Memory B cell (primary cell): ENCODE results near the gene MYBBP1A.

Experiments
- ATAC-seq: fragments of 150-1000 bp; cut with Tn5 transposase; 2 replicates; pipeline ENCODE4 v1.10.0; 2021; ENCODE audit warnings: low read depth, mild to moderate bottlenecking, moderate library complexity
- DNase-seq, 2 donors: peaks; one replicate each; pipeline ENCODE4 v3.0.0; 2022; ENCODE audit warnings: low spot score in 2 of 2
- H3K27ac Mint-ChIP-seq: one replicate; pipeline ENCODE4 v1.8.0; 2022; ENCODE audit warnings: mild to moderate bottlenecking, moderate library complexity, mixed read lengths
- H3K27me3 Mint-ChIP-seq: one replicate; pipeline ENCODE4 v1.8.0; 2022; ENCODE audit warnings: mixed read lengths
- H3K36me3 Mint-ChIP-seq: one replicate; pipeline ENCODE4 v1.8.0; 2022; ENCODE audit warnings: mild to moderate bottlenecking, mixed read lengths
- H3K4me1 Mint-ChIP-seq: one replicate; pipeline ENCODE4 v1.8.0; 2022; ENCODE audit warnings: mixed read lengths
- H3K4me3 Mint-ChIP-seq: one replicate; pipeline ENCODE4 v1.8.0; 2022; ENCODE audit warnings: mild to moderate bottlenecking, moderate library complexity, mixed read lengths
- H3K9me3 Mint-ChIP-seq: one replicate; pipeline ENCODE4 v1.8.0; 2022; ENCODE audit warnings: mixed read lengths

MYBBP1A gene

DNA sequence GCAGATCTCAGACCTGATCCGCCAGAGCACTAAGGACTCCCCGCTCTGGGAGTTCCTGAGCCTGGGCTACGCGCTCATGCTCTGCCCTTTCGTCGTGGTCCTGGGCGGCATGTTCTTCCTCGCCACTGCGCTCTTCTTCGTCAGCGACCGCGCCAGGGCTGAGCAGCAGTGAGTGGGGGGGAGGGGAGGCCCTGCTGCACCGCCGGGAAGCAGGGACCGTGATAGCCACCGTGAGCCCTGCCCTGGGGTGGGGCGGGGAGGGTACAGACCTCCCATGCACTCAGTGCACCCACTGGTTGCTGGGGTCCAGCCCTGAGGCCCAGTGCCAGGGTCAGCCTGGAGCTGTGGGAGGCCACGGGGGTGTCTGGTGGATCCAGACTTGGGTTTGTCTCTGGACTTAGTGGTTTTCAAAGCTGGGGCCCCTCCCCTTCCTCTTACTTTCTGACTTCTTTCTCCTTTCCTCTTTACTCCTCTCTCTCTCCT is 18.9 kb downstream of the MYBBP1A start:
- DNase-seq, result no peak
- peaks cover 6% of the 10 kb centered on the region for H3K36me3 Mint-ChIP-seq
- peaks cover 12% of the 10 kb centered on the region for H3K27me3 Mint-ChIP-seq
- H3K27ac Mint-ChIP-seq, result no peak overlapping the region
- peak overlapping the region; percentile 6 for H3K4me3 Mint-ChIP-seq
- no peak for ATAC-seq
- H3K4me1 Mint-ChIP-seq, result peaks cover 11% of the 10 kb centered on the region
- H3K9me3 Mint-ChIP-seq, result no peaks in the 10 kb centered on the region

DNA sequence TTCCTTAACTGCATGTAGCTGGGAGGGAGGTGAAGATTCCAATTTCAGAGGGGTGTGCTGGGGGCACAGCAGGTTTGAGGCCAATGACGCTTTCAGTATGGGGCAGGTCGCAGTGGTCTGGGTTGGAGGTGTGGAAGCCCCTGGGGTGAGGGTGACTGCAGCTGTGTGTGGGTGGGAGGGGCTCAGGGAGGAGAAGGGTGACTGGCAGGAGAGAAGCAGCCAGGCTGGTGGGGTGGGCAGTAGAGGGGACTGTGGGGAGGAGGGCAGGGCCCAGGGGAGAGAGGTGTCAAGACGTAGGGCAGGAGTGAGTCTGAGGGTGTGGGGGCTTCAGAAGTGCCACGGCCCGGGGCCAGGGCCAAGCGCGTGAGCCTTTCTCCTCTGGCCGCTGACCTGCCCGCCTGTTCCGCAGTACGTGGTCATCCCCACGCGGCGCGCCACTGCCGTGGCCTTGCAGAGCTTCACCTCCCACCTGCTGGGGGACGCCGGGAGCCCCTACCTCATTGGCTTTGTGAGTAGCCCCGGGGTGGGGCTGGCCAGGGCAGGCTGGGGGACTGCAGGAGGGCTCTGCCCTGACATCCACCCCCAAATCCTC is 19.4 kb downstream of the MYBBP1A start:
- ATAC-seq (no peak), DNase-seq (no peak)
- Mint-ChIP-seq H3K4me1 (peaks cover 11% of the 10 kb centered on the region), H3K4me3 (no peak overlapping the region), H3K9me3 (no peaks in the 10 kb centered on the region), H3K27ac (no peak overlapping the region), H3K27me3 (peaks cover 12% of the 10 kb centered on the region), H3K36me3 (peaks cover 3% of the 10 kb centered on the region)

DNA sequence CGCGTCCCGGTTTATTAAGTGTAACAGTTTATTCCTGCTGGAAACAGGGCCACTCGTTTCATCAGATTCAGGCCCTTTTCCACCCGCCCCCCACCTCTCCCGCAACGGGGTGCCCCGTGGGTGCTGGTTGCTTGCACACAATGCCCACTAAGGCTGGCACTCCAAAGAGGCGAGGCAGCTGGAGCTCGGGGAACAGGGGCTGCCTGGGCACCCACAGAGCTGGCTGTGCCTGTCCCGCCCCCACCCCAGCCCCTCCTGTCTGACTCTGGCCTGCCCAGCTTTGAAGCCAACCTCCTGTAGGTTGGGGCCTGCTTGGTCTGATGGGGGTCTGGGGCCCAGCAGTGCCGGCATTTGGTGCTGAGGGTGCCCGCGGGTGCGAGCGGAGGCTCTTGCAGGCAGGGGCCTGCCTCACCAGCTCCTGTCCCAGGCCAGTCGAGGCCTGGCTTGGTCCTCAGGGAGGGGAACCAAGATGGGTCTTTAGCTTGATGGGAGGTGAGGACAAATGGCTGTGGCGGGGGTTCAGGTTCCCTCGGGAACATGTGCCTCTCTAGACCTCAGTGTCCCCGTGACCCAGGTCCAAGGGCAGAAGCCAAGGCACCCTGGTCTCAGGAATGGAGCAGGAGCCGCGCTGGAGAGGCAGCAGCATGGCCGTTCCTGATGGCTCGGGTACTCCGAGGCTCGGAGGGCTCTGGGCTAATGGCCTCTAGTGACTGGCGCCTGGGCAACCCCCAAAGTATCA is 20.1 kb downstream of the MYBBP1A start:
- DNase-seq, result no peak
- Mint-ChIP-seq H3K36me3 (peaks cover 3% of the 10 kb centered on the region), H3K27ac (no peak overlapping the region), H3K27me3 (peaks cover 12% of the 10 kb centered on the region), H3K4me1 (peaks cover 11% of the 10 kb centered on the region), H3K4me3 (no peak overlapping the region), H3K9me3 (no peaks in the 10 kb centered on the region)
- no peak for ATAC-seq

DNA sequence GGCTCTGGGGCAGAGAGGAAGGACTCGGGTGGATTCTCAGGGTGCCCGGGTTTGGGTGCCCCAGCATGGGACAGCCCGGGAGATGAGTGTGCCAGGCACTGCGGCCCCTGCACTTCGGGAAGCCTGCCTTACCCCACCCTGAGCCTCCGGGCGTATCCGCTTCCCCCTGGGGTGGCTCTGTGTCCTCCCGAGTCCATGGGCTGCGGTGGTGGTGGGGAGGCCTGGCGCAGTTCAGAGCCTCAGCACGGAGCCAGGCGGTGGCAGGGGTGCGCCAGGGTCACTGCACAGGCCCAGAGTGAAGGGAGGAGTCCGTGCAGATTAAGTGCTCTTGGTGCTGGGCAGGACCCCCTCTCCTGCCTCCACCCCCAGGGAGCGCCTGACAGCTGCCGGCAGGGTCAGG is 20.7 kb downstream of the MYBBP1A start:
- H3K4me3 Mint-ChIP-seq, result no peak overlapping the region
- peaks cover 14% of the 10 kb centered on the region for H3K27me3 Mint-ChIP-seq
- no peak overlapping the region for H3K27ac Mint-ChIP-seq
- no peaks in the 10 kb centered on the region for H3K36me3 Mint-ChIP-seq
- no peaks in the 10 kb centered on the region for H3K9me3 Mint-ChIP-seq
- H3K4me1 Mint-ChIP-seq, result peaks cover 11% of the 10 kb centered on the region
- DNase-seq, result no peak
- no peak for ATAC-seq

DNA sequence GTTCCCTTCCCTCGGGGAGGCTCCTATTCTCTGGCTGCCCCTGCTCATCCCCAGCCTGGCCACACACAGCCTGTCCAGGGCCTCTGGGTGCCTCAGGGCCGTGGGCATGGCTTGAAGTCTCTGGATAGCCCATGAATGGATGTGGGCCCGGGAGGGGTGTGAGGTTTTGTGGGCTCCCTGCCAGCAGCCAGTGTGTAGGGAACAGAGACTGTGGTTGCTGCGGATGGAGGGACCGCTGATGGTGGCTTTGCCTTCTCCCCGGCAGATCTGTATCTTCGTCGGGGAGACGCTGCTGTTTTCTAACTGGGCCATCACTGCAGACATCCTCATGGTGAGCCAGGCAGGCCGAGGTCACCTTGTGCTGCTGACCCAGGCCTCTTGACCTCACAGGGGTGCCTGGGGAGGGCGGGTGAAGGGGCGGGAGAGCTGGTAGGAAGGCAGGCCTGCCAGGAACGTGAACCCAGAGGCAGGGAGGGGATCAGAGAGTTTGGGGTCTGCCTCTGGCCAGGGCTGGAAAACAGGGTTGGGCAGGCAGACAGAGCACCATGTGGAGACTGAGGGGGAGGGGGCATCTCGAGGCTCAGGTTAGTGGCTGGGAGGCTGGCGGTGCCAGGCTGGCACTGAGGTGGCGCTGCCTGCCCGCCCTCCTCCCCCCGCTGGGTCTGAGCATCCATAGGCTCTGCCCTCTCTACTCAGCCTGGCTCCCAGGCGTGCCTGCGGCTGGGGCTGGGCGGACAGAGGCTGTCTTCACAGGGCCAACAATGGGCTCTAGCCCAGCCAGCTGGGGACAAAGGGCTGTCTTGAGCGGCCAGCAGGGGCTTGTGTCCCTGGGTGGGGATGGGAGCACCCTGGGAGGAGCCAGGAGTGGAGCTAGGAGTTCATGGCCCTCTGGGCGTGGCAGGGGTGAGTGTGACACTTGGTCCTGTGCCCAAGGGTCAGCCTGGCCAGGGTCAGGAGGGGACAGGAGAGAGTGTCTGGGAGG is 21.4 kb downstream of the MYBBP1A start:
- no peak overlapping the region for H3K4me3 Mint-ChIP-seq
- no peaks in the 10 kb centered on the region for H3K9me3 Mint-ChIP-seq
- H3K36me3 Mint-ChIP-seq, result no peaks in the 10 kb centered on the region
- peaks cover 11% of the 10 kb centered on the region for H3K4me1 Mint-ChIP-seq
- H3K27me3 Mint-ChIP-seq, result peaks cover 15% of the 10 kb centered on the region
- no peak for ATAC-seq
- no peak overlapping the region for H3K27ac Mint-ChIP-seq
- no peak for DNase-seq

DNA sequence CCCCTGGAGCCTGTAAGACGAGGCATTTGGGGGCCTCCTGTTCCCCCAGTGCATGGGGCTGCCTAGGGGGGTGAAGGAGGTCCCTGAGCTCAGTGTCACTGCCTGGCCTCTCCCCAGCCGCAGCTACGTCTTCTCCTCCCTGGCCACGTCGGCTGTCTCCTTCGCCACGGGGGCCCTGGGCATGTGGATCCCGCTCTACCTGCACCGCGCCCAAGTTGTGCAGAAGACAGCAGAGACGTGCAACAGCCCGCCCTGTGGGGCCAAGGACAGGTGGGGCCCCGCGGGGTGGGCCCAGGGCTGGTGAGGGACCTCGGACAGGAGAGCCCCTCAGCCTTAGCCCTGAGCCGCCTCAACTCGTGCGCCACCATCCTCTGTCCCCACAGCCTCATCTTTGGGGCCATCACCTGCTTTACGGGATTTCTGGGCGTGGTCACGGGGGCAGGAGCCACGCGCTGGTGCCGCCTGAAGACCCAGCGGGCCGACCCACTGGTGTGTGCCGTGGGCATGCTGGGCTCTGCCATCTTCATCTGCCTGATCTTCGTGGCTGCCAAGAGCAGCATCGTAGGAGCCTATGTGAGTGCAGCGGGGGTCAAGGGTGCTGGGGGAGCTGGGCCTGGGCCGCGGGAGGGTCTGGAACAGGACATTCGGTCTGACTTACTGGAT is 22.2 kb downstream of the MYBBP1A start:
- Mint-ChIP-seq H3K27ac (no peak overlapping the region), H3K4me3 (no peak overlapping the region), H3K4me1 (peaks cover 11% of the 10 kb centered on the region), H3K36me3 (no peaks in the 10 kb centered on the region), H3K9me3 (no peaks in the 10 kb centered on the region), H3K27me3 (peaks cover 15% of the 10 kb centered on the region)
- no peak for ATAC-seq
- DNase-seq, result no peak

DNA sequence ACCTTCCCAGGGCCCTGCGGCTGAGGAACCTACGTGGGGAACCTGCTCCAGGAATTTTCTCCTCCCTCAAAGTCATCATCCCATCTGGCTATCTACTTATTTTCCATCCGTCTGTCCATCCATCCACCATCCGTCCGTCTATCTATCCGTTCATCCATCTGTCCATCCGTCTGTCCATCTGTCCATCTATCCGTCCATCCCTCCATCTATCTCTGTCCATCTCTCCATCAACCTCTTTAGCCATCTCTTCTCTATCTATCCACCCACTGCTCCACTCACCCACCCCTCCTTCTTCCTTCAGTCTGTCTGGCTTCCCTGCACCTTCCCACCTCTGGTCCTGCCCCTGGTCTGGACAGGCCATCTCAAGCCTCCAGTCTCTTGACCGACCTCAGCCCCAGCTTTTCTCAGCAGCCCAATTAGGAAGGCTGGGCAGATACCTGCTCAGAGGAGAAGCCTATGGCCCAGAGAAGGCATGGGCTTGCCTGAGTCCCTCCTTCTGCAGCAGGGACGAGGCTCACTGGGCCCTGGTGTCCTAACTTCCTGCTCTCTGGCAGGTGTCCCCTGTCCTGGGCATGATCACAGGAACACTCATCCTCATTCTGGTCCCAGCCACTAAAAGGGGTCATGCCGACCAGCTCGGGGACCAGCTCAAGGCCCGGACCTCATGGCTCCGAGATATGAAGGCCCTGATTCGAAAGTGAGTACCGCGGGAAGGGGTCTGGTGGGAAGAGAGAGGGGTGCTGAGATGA is 23.0 kb downstream of the MYBBP1A start:
- no peak overlapping the region for H3K4me3 Mint-ChIP-seq
- H3K36me3 Mint-ChIP-seq, result no peaks in the 10 kb centered on the region
- peaks cover 15% of the 10 kb centered on the region for H3K27me3 Mint-ChIP-seq
- peaks cover 11% of the 10 kb centered on the region for H3K4me1 Mint-ChIP-seq
- no peak for ATAC-seq
- no peak overlapping the region for H3K27ac Mint-ChIP-seq
- no peak for DNase-seq
- no peaks in the 10 kb centered on the region for H3K9me3 Mint-ChIP-seq

DNA sequence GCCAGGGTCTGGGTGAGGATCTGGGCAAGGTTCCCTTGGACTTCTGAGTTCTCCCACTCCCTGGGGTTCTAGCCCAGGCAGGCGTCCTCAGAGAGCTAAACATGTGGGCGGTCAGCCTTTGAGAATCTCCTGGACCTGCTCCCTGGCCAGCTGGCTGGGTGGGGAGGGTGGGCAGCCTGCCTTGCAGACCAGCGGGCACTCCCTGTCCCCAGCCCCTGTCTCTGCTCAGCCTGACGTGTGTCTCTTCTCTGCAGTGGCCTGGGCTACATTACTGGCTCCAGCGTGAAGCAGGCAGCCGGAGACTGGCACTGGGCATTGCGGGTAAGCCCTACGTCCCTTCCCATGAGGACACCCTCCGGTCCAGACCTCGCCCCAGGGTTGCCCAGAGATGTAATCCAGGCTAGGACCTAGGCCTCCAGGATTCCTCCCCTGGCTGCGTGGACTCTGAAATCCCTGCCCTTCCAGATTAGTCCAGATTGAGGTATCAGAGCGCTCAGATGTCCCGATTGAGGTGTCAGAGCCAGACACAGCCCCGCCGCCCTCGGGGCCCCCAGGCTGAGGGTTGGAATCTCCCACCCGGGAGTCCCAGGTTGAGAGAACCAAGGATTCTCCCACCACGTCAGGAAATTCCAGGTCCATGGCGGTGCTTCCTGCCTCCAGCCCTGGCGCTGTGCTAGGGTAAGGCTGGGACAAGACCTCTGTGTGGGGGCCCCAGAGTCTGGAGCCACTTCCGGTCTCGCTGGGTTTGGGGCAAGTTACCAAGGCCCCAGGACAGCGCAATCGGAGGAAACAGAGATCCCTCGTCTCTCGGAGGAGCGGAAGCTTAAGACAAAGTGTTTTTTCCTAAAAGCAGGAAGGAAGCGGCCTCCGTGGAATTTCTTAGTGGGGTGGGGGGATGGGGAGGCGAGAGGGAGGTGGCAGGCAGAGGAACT is 24.1 kb downstream of the MYBBP1A start:
- no peak for DNase-seq
- H3K27ac Mint-ChIP-seq, result no peak overlapping the region
- H3K36me3 Mint-ChIP-seq, result no peaks in the 10 kb centered on the region
- no peak overlapping the region for H3K4me3 Mint-ChIP-seq
- ATAC-seq, result no peak
- peaks cover 15% of the 10 kb centered on the region for H3K27me3 Mint-ChIP-seq
- H3K9me3 Mint-ChIP-seq, result no peaks in the 10 kb centered on the region
- peaks cover 5% of the 10 kb centered on the region for H3K4me1 Mint-ChIP-seq

DNA sequence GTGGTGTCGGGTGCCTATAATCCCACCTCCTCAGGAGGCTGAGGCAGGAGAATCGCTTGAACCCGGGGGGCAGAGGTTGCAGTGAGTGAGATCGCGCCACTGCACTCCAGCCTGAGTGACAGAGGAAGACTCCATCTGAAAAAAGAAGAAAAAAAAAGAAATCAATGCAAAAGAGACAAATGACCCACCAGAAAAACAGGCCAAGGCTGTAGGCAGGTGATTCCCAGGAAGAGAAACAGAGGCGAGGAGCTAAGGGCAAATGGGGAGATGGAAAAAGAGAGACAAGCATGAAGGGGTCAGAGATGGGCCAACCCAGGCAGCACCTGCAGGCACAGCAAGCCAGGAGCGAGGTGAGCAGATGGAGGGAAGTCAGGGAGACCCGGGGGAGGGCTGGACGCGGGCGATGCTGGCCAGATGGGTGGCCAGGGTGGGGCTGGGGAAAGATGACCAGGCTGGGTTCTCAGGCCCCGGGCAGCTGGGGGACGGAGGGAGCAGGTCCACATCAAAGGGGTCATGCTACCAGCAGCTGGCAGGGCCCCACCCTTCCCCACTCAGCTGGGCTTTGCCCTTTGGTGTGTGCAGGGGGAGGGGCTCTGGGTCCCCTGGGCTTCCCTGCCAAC is 25.5 kb downstream of the MYBBP1A start:
- no peak overlapping the region for H3K27ac Mint-ChIP-seq

DNA sequence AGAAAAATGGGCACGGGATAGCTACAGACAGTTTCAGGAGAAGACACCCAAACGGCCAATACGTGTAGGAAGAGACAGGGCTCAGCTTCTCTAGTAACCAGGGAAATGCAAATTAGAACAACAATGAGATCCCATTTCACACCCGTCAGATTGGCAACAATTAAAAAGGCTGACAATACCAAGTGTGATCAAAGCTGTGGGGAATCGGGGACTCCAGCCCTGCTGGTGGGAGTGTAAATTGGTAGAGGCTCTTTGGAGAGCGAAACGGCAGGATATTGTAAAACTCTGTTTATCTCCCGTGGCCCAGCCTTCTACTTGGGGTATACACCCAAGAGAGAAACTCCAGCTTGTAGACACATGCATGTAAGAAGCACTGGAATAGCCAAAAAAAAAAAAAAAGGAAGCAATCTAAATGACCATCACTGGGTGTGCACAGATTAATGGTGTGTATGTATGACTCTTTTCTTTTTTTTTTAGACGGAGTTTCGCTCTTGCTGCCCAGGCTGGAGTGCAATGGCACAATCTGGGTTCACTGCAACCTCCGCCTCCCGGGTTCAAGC is 27.5 kb downstream of the MYBBP1A start:
- no peak overlapping the region for H3K4me3 Mint-ChIP-seq

More for the DNA sequence above, 25.5 kb downstream of the MYBBP1A start:
- no peak overlapping the region for H3K4me3 Mint-ChIP-seq
- peaks cover 2% of the 10 kb centered on the region for H3K4me1 Mint-ChIP-seq
- no peaks in the 10 kb centered on the region for H3K36me3 Mint-ChIP-seq
- peaks cover 15% of the 10 kb centered on the region for H3K27me3 Mint-ChIP-seq
- H3K9me3 Mint-ChIP-seq, result no peaks in the 10 kb centered on the region
- ATAC-seq (no peak), DNase-seq (no peak)

DNA sequence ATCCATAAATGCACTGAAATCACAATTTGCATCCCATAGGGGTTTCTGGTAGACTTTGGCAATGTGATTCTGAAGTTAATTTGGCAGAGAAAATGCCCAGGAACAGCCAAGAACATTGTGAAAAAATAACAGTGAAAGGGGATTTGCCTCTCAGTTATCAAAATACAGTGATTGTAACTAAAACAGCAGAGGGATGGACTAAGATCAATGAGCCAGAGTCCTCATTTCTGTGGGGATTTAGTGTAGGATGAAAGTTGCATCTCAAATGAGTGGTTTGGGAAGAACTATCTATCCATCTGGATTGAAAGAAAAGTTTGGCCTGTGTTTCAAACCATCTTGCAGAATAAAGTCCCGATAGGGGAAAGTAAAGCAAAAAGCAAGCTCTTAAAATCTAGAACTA is 28.1 kb downstream of the MYBBP1A start:
- Mint-ChIP-seq H3K36me3 (no peaks in the 10 kb centered on the region), H3K4me3 (no peak overlapping the region), H3K27me3 (peaks cover 6% of the 10 kb centered on the region), H3K9me3 (no peaks in the 10 kb centered on the region), H3K4me1 (peaks cover 12% of the 10 kb centered on the region), H3K27ac (no peak overlapping the region)
- no peak for ATAC-seq
- DNase-seq, result no peak

More for the DNA sequence above, 27.5 kb downstream of the MYBBP1A start:
- ATAC-seq, result no peak
- Mint-ChIP-seq H3K27me3 (peaks cover 7% of the 10 kb centered on the region), H3K27ac (no peak overlapping the region), H3K36me3 (no peaks in the 10 kb centered on the region), H3K9me3 (no peaks in the 10 kb centered on the region), H3K4me1 (peaks cover 12% of the 10 kb centered on the region)
- no peak for DNase-seq
